ENCODE results near the gene CREBBP.

GRCh38 chr16:3797904-3798811, 82.4 kb downstream of the CREBBP start:
- TF ChIP-seq RFX5 (IDR thresholded peaks at IDR 0.05) (no peak), KDM1A (IDR thresholded peaks at IDR 0.05; ENCODE audit: low read depth) (no peak), CTCF (IDR thresholded peaks at IDR 0.05) (no peak), EP300 (IDR thresholded peaks at IDR 0.05) (no peak)

All from A549 (cell line).